H9 (cell line): ENCODE data around the gene ERC2. TPM values are rescaled to one million over a fixed set of nuclear protein-coding genes. Genes with fewer than 3 reads are reported as not detected.
A peak's percentile ranks its signal among the peaks of the same experiment; 100 is the strongest.

Experiments
- DNase-seq: peaks from one replicate; pipeline ENCODE4 v3.0.0-alpha.2; 2017
- H2AFZ ChIP-seq: one replicate; pipeline ENCODE4 v1.6.1; 2013; ENCODE audit warnings: mild to moderate bottlenecking, low read length, control low read depth, moderate library complexity
- H2AK5ac ChIP-seq: 2 replicates; pipeline ENCODE4 v1.6.1; 2013; ENCODE audit warnings: low read length, control low read depth, mixed read lengths; ENCODE audit not compliant: insufficient read length
- H2BK120ac ChIP-seq: one replicate; pipeline ENCODE4 v1.6.1; 2013; ENCODE audit warnings: low read depth, mild to moderate bottlenecking, low read length, control low read depth, inconsistent platforms; ENCODE audit not compliant: poor library complexity, severe bottlenecking
- H2BK12ac ChIP-seq: 2 replicates; pipeline ENCODE4 v1.6.1; 2013; ENCODE audit warnings: low read length, control low read depth, mixed read lengths, low read depth; ENCODE audit not compliant: insufficient read length
- H2BK15ac ChIP-seq: 2 replicates; pipeline ENCODE4 v1.6.1; 2013; ENCODE audit warnings: low read depth, low read length, control low read depth
- H2BK20ac ChIP-seq: one replicate; pipeline ENCODE4 v1.6.1; 2013; ENCODE audit warnings: low read depth, mild to moderate bottlenecking, low read length, control low read depth, inconsistent platforms; ENCODE audit not compliant: poor library complexity, severe bottlenecking
- H2BK5ac ChIP-seq: 2 replicates; pipeline ENCODE4 v1.6.1; 2013; ENCODE audit warnings: low read length, control low read depth, mixed read lengths; ENCODE audit not compliant: insufficient read length
- H3K14ac ChIP-seq: 2 replicates; pipeline ENCODE4 v1.6.1; 2013; ENCODE audit warnings: low read length, control low read depth; ENCODE audit not compliant: insufficient read depth
- H3K18ac ChIP-seq: 2 replicates; pipeline ENCODE4 v1.6.1; 2013; ENCODE audit warnings: low read depth, mild to moderate bottlenecking, mixed read lengths, low read length, control low read depth; ENCODE audit not compliant: insufficient read length
- H3K23ac ChIP-seq: 2 replicates; pipeline ENCODE4 v1.6.1; 2013; ENCODE audit warnings: low read length, control low read depth, mixed read lengths, low read depth; ENCODE audit not compliant: insufficient read length
- H3K23me2 ChIP-seq: 2 replicates; pipeline ENCODE4 v1.6.1; 2013; ENCODE audit warnings: low read depth, mild to moderate bottlenecking, mixed read lengths, low read length, control low read depth; ENCODE audit not compliant: insufficient read length, poor library complexity, severe bottlenecking
- H3K27ac ChIP-seq: 2 replicates; pipeline ENCODE4 v1.5.1; 2013; ENCODE audit warnings: low read length, control low read depth, mixed read lengths, low read depth; ENCODE audit not compliant: insufficient read length
- H3K27me3 ChIP-seq: 2 replicates; pipeline ENCODE4 v1.6.1; 2013; ENCODE audit warnings: low read length, control low read depth, inconsistent platforms; ENCODE audit not compliant: insufficient read depth
- H3K4ac ChIP-seq: 2 replicates; pipeline ENCODE4 v1.6.1; 2013; ENCODE audit warnings: low read depth, mild to moderate bottlenecking, control low read depth, inconsistent platforms, low read length, moderate library complexity
- H3K4me1 ChIP-seq: 2 replicates; pipeline ENCODE4 v1.6.1; 2013; ENCODE audit warnings: low read length, control low read depth, inconsistent platforms; ENCODE audit not compliant: insufficient read depth
- H3K4me2 ChIP-seq: 2 replicates; pipeline ENCODE4 v1.6.1; 2013; ENCODE audit warnings: low read length, control low read depth, mixed read lengths; ENCODE audit not compliant: insufficient read length, insufficient read depth
- H3K56ac ChIP-seq: 2 replicates; pipeline ENCODE4 v1.6.1; 2013; ENCODE audit warnings: low read depth, mild to moderate bottlenecking, mixed read lengths, low read length, control low read depth; ENCODE audit not compliant: insufficient read length
- H3K79me1 ChIP-seq: 2 replicates; pipeline ENCODE4 v1.6.1; 2013; ENCODE audit warnings: low read depth, mild to moderate bottlenecking, moderate library complexity, low read length, control low read depth, inconsistent platforms; ENCODE audit not compliant: insufficient read depth, poor library complexity, severe bottlenecking
- H3K79me2 ChIP-seq: 2 replicates; pipeline ENCODE4 v1.6.1; 2013; ENCODE audit warnings: low read length, control low read depth, inconsistent platforms; ENCODE audit not compliant: insufficient read depth
- H3K9ac ChIP-seq: 2 replicates; pipeline ENCODE4 v1.6.1; 2013; ENCODE audit warnings: low read length, control low read depth, mixed read lengths; ENCODE audit not compliant: insufficient read length; ENCODE audit errors: extremely low read depth
- H3K9me3 ChIP-seq: one replicate; pipeline ENCODE4 v1.6.1; 2013; ENCODE audit warnings: low read depth, low read length, inconsistent platforms; ENCODE audit not compliant: control insufficient read depth
- H3T11ph ChIP-seq: one replicate; pipeline ENCODE4 v1.6.1; 2013; ENCODE audit warnings: mild to moderate bottlenecking, low read length, control low read depth, inconsistent platforms
- H4K20me1 ChIP-seq: one replicate; pipeline ENCODE4 v1.6.1; 2013; ENCODE audit not compliant: control insufficient read depth, insufficient read length, insufficient read depth
- H4K5ac ChIP-seq: 2 replicates; pipeline ENCODE4 v1.6.1; 2013; ENCODE audit warnings: low read depth, mild to moderate bottlenecking, mixed read lengths, low read length, control low read depth; ENCODE audit not compliant: insufficient read length
- H4K8ac ChIP-seq: replicated peaks from 2 replicates; pipeline ENCODE4 v1.6.1; 2013; ENCODE audit warnings: low read length, control low read depth, mixed read lengths, low read depth; ENCODE audit not compliant: insufficient read length
- H4K91ac ChIP-seq: 2 replicates; pipeline ENCODE4 v1.6.1; 2013; ENCODE audit warnings: low read depth, mild to moderate bottlenecking, moderate library complexity, mixed read lengths, low read length, control low read depth; ENCODE audit not compliant: insufficient read length
- H3K27ac Mint-ChIP-seq, 3 experiments: 2 replicates in 2 of 3; 3 replicates in 1 of 3; pipeline ENCODE4 v1.8.0; 2020 to 2021; ENCODE audit warnings: mixed read lengths in 3 of 3, mild to moderate bottlenecking in 1 of 3, moderate library complexity in 1 of 3
- H3K27me3 Mint-ChIP-seq: 2 replicates; pipeline ENCODE4 v1.8.0; 2021; ENCODE audit warnings: low read depth, mild to moderate bottlenecking, moderate library complexity, mixed read lengths
- H3K36me3 Mint-ChIP-seq, 3 experiments: 2 replicates in 2 of 3; 3 replicates in 1 of 3; pipeline ENCODE4 v1.8.0; 2020 to 2021; ENCODE audit warnings: low read depth in 3 of 3, mixed read lengths in 3 of 3; ENCODE audit not compliant: insufficient read depth in 1 of 3
- H3K4me1 Mint-ChIP-seq, 2 experiments: 2 replicates each; pipeline ENCODE4 v1.8.0; 2020; ENCODE audit warnings: mixed read lengths in 2 of 2
- H3K4me3 Mint-ChIP-seq, 2 experiments: 2 replicates in 1 of 2; 3 replicates in 1 of 2; pipeline ENCODE4 v1.8.0; 2020 to 2021; ENCODE audit warnings: mild to moderate bottlenecking in 2 of 2, mixed read lengths in 2 of 2, moderate library complexity in 1 of 2
- H3K9me3 Mint-ChIP-seq, 2 experiments: 2 replicates in 1 of 2; 3 replicates in 1 of 2; pipeline ENCODE4 v1.8.0; 2020; ENCODE audit warnings: mild to moderate bottlenecking in 2 of 2, mixed read lengths in 2 of 2, moderate library complexity in 1 of 2
- CTCF ChIP-seq: fragments of 200-600 bp; sonication (generic); conservative IDR thresholded peaks from 3 replicates; pipeline ENCODE4 v1.8.0; 2021; ENCODE audit warnings: antibody characterized with exemption, mild to moderate bottlenecking
- WGBS: extraction: QIAGEN DNeasy Blood & Tissue Kit; methylation state at CpG from one replicate; pipeline ENCODE4 v1.1.7; 2013; ENCODE audit warnings: missing lambda C conversion rate, low lambda C conversion rate, mixed read lengths; ENCODE audit not compliant: insufficient read length; ENCODE audit errors: extremely low coverage; 5-methylcytosine and 5-hydroxymethylcytosine counted together
- total RNA-seq: library from RNA; stranded (reverse); gene quantifications from 2 replicates; pipeline ENCODE4 v1.2.1, GENCODE V29; 2021

The ERC2 gene
- total RNA-seq, 1 experiment from 2014 or later: 15.4 TPM

GRCh38 chr3:55897573-55898224, 570.6 kb downstream of the ERC2 start:
- Histone ChIP-seq H2BK5ac (no peak overlapping the region), H2BK15ac (no peak overlapping the region), H3K9me3 (no peaks in the 10 kb centered on the region), H4K8ac (no peak overlapping the region), H2BK12ac (no peak overlapping the region), H4K5ac (no peak overlapping the region), H3K14ac (no peak overlapping the region), H3K23me2 (no peaks in the 10 kb centered on the region), H3K79me2 (no peaks in the 10 kb centered on the region), H3K27me3 (no peaks in the 10 kb centered on the region), H2AK5ac (no peak overlapping the region), H3K27ac (no peak overlapping the region), H3K18ac (no peak overlapping the region), H3K23ac (no peak overlapping the region), H3K9ac (no peak overlapping the region), H3K79me1 (no peaks in the 10 kb centered on the region), H3K4me2 (no peak overlapping the region), H2BK20ac (no peak overlapping the region), H3K56ac (no peak overlapping the region), H3T11ph (no peak overlapping the region), H3K4ac (no peak overlapping the region), H4K20me1 (no peaks in the 10 kb centered on the region), H3K4me1 (no peaks in the 10 kb centered on the region), H4K91ac (no peak overlapping the region), H2AFZ (no peak overlapping the region), H2BK120ac (no peak overlapping the region)
- TF ChIP-seq CTCF: peak; percentile 76
- no peak overlapping the region for H3K4me3 Mint-ChIP-seq
- no peak overlapping the region for H3K27ac Mint-ChIP-seq
- no CpG with 5 or more reads among the region's 4 CpGs for WGBS
- peaks cover 11 to 19% of the 10 kb centered on the region in 2 experiments for H3K4me1 Mint-ChIP-seq
- no peaks in the 10 kb centered on the region for H3K27me3 Mint-ChIP-seq
- H3K9me3 Mint-ChIP-seq: no peaks in the 10 kb centered on the region
- H3K36me3 Mint-ChIP-seq: no peaks in the 10 kb centered on the region; a peak in 2 of 7 replicates
- DNase-seq: no peak
